SK-N-SH (cell line): Measurements from ENCODE around the gene ZNF239. TPM values are rescaled to one million over a fixed set of nuclear protein-coding genes. Genes with fewer than 3 reads are reported as not detected.

Source experiments
- CTCF ChIA-PET: fragments of 300-600, 350-600 bp; formaldehyde crosslinking; extraction: SDS; loops from one replicate; lab custom pipeline; 2021; lab: Yijun Ruan, JAX
- POLR2A ChIA-PET: fragments of 350-600 bp; sonication (Branson Sonifier 250); formaldehyde crosslinking; extraction: SDS; loops from one replicate; lab custom pipeline; 2020; ENCODE audit warnings: antibody characterized with exemption, inconsistent platforms; lab: Yijun Ruan, JAX
- DNase-seq: peaks from one replicate; pipeline ENCODE4 v3.0.0; 2012
- H2AFZ ChIP-seq: fragments of 200-600 bp; sonication (generic); 2 replicates; pipeline ENCODE4 v1.8.1; 2016; ENCODE audit warnings: antibody characterized with exemption, mild to moderate bottlenecking, low read depth
- H3F3A ChIP-seq: fragments of 200-600 bp; sonication (generic); replicated peaks from 2 replicates; pipeline ENCODE3; 2016; ENCODE audit warnings: antibody characterized with exemption, mild to moderate bottlenecking; ENCODE audit not compliant: insufficient read depth
- H3K27ac ChIP-seq, 2 experiments: fragments of 200-500 bp in 1 of 2; fragments of 200-600 bp in 1 of 2; sonication (Bioruptor generic) in 1 of 2; sonication (generic), shearing (Covaris generic) in 1 of 2; 2 replicates each; pipeline versions ENCODE4 v1.5.1 to v1.6.1; 2014 to 2016; ENCODE audit warnings: low read depth in 2 of 2, inconsistent platforms in 1 of 2, low read length in 1 of 2, mild to moderate bottlenecking in 1 of 2, mixed read lengths in 1 of 2
- H3K27me3 ChIP-seq: fragments of 200-600 bp; sonication (generic), shearing (Covaris generic); 2 replicates; pipeline ENCODE4 v1.6.1; 2016; ENCODE audit warnings: mixed run types; ENCODE audit not compliant: insufficient read depth
- H3K36me3 ChIP-seq, 2 experiments: fragments of 200-500 bp in 1 of 2; fragments of 200-600 bp in 1 of 2; sonication (Bioruptor generic) in 1 of 2; sonication (generic) in 1 of 2; replicated peaks in 1 of 2; 2 replicates each; pipeline versions ENCODE3 to v1.5.1; 2014 to 2016; ENCODE audit warnings: low read length in 1 of 2, mild to moderate bottlenecking in 1 of 2; ENCODE audit not compliant: insufficient read depth in 2 of 2, control insufficient read depth in 1 of 2
- H3K4me1 ChIP-seq, 2 experiments: fragments of 200-500 bp in 1 of 2; fragments of 200-600 bp in 1 of 2; sonication (Bioruptor generic) in 1 of 2; sonication (generic), shearing (Covaris generic) in 1 of 2; 2 replicates each; pipeline versions ENCODE4 v1.5.1 to v1.6.1; 2014 to 2016; ENCODE audit warnings: low read depth in 1 of 2, low read length in 1 of 2, mixed run types in 1 of 2; ENCODE audit not compliant: insufficient read depth in 2 of 2, control insufficient read depth in 1 of 2
- H3K4me2 ChIP-seq: fragments of 200-600 bp; sonication (generic), shearing (Covaris generic); 2 replicates; pipeline ENCODE4 v1.6.1; 2017; ENCODE audit warnings: mixed run types
- H3K4me3 ChIP-seq, 2 experiments: fragments of 200-500 bp in 1 of 2; fragments of 200-600 bp in 1 of 2; sonication (Bioruptor generic) in 1 of 2; sonication (generic), shearing (Covaris generic) in 1 of 2; 2 replicates each; pipeline versions ENCODE4 v1.5.1 to v1.8.1; 2014 to 2016; ENCODE audit warnings: low read depth in 2 of 2, inconsistent platforms in 1 of 2, low read length in 1 of 2, mild to moderate bottlenecking in 1 of 2, mixed read lengths in 1 of 2, moderate library complexity in 1 of 2
- H3K79me2 ChIP-seq: fragments of 200-600 bp; sonication (generic); 2 replicates; pipeline ENCODE4 v1.8.1; 2017; ENCODE audit warnings: mild to moderate bottlenecking; ENCODE audit not compliant: insufficient read depth
- H3K9ac ChIP-seq: fragments of 200-600 bp; sonication (generic); 2 replicates; pipeline ENCODE4 v1.6.1; 2017; ENCODE audit warnings: mixed run types
- H3K9me2 ChIP-seq: fragments of 200-600 bp; sonication (generic); 2 replicates; pipeline ENCODE4 v1.6.1; 2017; ENCODE audit warnings: mixed run types
- H3K9me3 ChIP-seq: fragments of 200-600 bp; sonication (generic); 2 replicates; pipeline ENCODE4 v1.6.1; 2017; ENCODE audit warnings: mixed run types, mild to moderate bottlenecking, moderate library complexity
- H4K20me1 ChIP-seq: fragments of 200-600 bp; sonication (generic); 2 replicates; pipeline ENCODE4 v1.6.1; 2017; ENCODE audit warnings: mild to moderate bottlenecking, mixed run types; ENCODE audit not compliant: insufficient read depth
- CHD2 ChIP-seq: fragments of 150-350 bp; IDR thresholded peaks from 2 replicates; pipeline ENCODE4 v1.6.1; 2018; ENCODE audit warnings: low read length; ENCODE audit not compliant: partially characterized antibody
- CTCF ChIP-seq: fragments of 200-600 bp; sonication (generic); IDR thresholded peaks from 2 replicates; pipeline ENCODE4 v1.6.1; 2017; ENCODE audit warnings: antibody characterized with exemption, mild to moderate bottlenecking, moderate library complexity
- FOXM1 ChIP-seq: IDR thresholded peaks from 2 replicates; pipeline ENCODE4 v1.4.0; 2012; ENCODE audit warnings: low read depth, mild to moderate bottlenecking
- MAX ChIP-seq: IDR thresholded peaks from 2 replicates; pipeline ENCODE4 v1.4.0; 2012; ENCODE audit warnings: low read depth
- MEF2A ChIP-seq: IDR thresholded peaks from 2 replicates; pipeline ENCODE4 v1.4.0; 2012; ENCODE audit warnings: low read depth, borderline replicate concordance
- MXI1 ChIP-seq: IDR thresholded peaks from 2 replicates; pipeline ENCODE4 v1.6.1; 2012; ENCODE audit warnings: mild to moderate bottlenecking, low read depth, low read length, improper control_type of control experiment
- NRF1 ChIP-seq: IDR thresholded peaks from 2 replicates; pipeline ENCODE4 v1.6.1; 2012; ENCODE audit warnings: low read depth, mild to moderate bottlenecking, low read length
- PBX3 ChIP-seq: IDR thresholded peaks from 2 replicates; pipeline ENCODE4; 2012
- REST ChIP-seq: IDR thresholded peaks from 2 replicates; pipeline ENCODE4 v1.6.1; 2012; ENCODE audit warnings: mild to moderate bottlenecking, low read depth, low read length, moderate library complexity
- TAF1 ChIP-seq: IDR thresholded peaks from 2 replicates; pipeline ENCODE4 v1.6.1; 2012; ENCODE audit warnings: low read depth, mild to moderate bottlenecking, low read length, moderate library complexity, borderline replicate concordance
- TEAD4 ChIP-seq: IDR thresholded peaks from 2 replicates; pipeline ENCODE4 v1.4.0; 2012; ENCODE audit warnings: mild to moderate bottlenecking, borderline replicate concordance; ENCODE audit not compliant: insufficient read depth
- USF2 ChIP-seq: fragments of 150-350 bp; IDR thresholded peaks from 2 replicates; pipeline ENCODE4 v1.6.1; 2017; ENCODE audit warnings: antibody characterized with exemption, low read length, low read depth, borderline replicate concordance
- WGBS: methylation state at CpG from one replicate; pipeline ENCODE4 v1.1.6; 2017; ENCODE audit warnings: low lambda C conversion rate; 5-methylcytosine and 5-hydroxymethylcytosine counted together
- polyA plus RNA-seq, 3 experiments: library from polyadenylated mRNA; depleted of rRNA; stranded (reverse); fragments of >200 nt; gene quantifications; 2 replicates each; pipeline ENCODE4 v1.2.3, GENCODE V29; 2012

Gene ZNF239
- polyA plus RNA-seq, 1 of the 3 experiments (the other 2 are of a cell fraction): 11.4 TPM

DNA sequence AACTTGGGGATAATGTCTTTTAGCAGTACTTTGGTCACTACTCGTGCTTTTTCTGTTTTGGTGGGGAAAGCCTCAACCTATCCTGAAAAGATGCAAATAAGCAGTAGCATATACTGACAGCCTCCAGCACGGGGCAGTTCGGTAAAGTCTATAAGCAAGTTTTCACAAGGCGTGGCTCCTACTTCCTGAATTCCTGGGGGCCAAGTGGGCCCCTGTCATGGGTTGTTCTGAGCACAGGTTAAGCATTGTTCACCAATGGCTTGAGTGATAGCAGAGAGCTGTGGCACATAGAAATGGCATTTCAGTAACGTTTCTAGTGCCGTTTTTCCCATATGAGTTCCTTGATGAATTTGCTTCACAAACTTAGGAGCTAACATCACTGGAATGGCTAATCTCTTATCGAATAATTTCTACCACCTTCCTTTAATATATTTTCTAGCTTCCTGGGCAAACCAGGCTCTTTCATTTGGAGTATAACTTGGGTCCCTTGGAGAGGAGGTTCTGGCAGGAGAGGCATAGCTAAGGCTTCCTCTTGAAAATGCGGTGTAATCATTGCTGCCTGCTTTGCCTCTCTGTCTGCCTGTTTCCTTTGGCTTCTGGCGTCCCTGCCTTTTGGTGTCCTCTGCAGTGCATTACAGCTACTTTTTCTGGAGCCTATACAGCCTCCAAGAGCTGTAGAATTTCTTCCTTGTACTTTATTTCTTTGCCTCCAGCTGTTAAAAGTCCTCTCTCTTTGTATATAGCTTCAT, 11.7 kb upstream of the ZNF239 start:
- TF ChIP-seq TEAD4: no peak
- no peak for TF ChIP-seq MAX
- TF ChIP-seq CHD2: no peak
- TF ChIP-seq CTCF: no peak
- TF ChIP-seq PBX3: no peak
- no peak for TF ChIP-seq MXI1
- no peak for TF ChIP-seq MEF2A
- no peak for TF ChIP-seq TAF1
- TF ChIP-seq REST: no peak
- no peak for TF ChIP-seq NRF1
- TF ChIP-seq USF2: no peak
- TF ChIP-seq FOXM1: no peak
- POLR2A ChIA-PET: interaction anchor here (0.6 kb wide), 1 partner anchor 1002 kb away, joined by 5 read pairs; no protein-coding TSS in a partner anchor
- Histone ChIP-seq H4K20me1 (no peaks in the 10 kb centered on the region), H3K27me3 (no peaks in the 10 kb centered on the region), H3K4me2 (no peak overlapping the region), H3K36me3 (no peaks in the 10 kb centered on the region), H3K9me3 (no peaks in the 10 kb centered on the region), H3K4me1 (no peaks in the 10 kb centered on the region), H3K4me3 (no peak overlapping the region), H2AFZ (no peak overlapping the region), H3K79me2 (no peaks in the 10 kb centered on the region), H3F3A (no peaks in the 10 kb centered on the region), H3K9ac (no peak overlapping the region), H3K27ac (no peak overlapping the region), H3K9me2 (no peaks in the 10 kb centered on the region)
- 21% methylated on average over 9 of the region's 9 CpGs for WGBS
- no peak for DNase-seq
- CTCF ChIA-PET: no interaction called here
